ENCODE results near the gene ATXN7L3B. TPM values are rescaled to one million over a fixed set of nuclear protein-coding genes. Genes with fewer than 3 reads are reported as not detected.

ATXN7L3B gene
- total and polyA plus RNA-seq, 2 experiments from 2014 or later, result 14.0 to 40.8 TPM

DNA sequence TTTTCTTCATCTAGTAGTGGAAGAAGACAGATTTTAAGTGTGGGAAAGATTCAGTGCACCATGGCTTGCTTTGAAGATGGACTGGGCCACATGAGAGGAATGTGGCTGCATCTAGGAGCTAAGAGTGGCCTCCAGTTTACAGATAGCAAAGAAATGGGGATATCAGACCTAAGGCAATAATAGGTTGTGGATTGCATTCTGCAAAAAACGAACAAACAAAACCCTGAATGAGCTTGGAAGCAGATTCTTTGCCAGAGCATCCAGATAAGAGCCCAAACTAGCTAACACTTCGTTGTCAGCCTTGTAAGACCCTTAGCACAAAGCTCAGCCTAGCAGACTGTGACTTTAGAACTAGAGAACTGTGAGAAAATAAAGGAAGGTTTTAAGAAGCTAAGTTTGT lies 9.6 kb downstream of the ATXN7L3B start (continued):
- TF ChIP-seq, protein P1, sequence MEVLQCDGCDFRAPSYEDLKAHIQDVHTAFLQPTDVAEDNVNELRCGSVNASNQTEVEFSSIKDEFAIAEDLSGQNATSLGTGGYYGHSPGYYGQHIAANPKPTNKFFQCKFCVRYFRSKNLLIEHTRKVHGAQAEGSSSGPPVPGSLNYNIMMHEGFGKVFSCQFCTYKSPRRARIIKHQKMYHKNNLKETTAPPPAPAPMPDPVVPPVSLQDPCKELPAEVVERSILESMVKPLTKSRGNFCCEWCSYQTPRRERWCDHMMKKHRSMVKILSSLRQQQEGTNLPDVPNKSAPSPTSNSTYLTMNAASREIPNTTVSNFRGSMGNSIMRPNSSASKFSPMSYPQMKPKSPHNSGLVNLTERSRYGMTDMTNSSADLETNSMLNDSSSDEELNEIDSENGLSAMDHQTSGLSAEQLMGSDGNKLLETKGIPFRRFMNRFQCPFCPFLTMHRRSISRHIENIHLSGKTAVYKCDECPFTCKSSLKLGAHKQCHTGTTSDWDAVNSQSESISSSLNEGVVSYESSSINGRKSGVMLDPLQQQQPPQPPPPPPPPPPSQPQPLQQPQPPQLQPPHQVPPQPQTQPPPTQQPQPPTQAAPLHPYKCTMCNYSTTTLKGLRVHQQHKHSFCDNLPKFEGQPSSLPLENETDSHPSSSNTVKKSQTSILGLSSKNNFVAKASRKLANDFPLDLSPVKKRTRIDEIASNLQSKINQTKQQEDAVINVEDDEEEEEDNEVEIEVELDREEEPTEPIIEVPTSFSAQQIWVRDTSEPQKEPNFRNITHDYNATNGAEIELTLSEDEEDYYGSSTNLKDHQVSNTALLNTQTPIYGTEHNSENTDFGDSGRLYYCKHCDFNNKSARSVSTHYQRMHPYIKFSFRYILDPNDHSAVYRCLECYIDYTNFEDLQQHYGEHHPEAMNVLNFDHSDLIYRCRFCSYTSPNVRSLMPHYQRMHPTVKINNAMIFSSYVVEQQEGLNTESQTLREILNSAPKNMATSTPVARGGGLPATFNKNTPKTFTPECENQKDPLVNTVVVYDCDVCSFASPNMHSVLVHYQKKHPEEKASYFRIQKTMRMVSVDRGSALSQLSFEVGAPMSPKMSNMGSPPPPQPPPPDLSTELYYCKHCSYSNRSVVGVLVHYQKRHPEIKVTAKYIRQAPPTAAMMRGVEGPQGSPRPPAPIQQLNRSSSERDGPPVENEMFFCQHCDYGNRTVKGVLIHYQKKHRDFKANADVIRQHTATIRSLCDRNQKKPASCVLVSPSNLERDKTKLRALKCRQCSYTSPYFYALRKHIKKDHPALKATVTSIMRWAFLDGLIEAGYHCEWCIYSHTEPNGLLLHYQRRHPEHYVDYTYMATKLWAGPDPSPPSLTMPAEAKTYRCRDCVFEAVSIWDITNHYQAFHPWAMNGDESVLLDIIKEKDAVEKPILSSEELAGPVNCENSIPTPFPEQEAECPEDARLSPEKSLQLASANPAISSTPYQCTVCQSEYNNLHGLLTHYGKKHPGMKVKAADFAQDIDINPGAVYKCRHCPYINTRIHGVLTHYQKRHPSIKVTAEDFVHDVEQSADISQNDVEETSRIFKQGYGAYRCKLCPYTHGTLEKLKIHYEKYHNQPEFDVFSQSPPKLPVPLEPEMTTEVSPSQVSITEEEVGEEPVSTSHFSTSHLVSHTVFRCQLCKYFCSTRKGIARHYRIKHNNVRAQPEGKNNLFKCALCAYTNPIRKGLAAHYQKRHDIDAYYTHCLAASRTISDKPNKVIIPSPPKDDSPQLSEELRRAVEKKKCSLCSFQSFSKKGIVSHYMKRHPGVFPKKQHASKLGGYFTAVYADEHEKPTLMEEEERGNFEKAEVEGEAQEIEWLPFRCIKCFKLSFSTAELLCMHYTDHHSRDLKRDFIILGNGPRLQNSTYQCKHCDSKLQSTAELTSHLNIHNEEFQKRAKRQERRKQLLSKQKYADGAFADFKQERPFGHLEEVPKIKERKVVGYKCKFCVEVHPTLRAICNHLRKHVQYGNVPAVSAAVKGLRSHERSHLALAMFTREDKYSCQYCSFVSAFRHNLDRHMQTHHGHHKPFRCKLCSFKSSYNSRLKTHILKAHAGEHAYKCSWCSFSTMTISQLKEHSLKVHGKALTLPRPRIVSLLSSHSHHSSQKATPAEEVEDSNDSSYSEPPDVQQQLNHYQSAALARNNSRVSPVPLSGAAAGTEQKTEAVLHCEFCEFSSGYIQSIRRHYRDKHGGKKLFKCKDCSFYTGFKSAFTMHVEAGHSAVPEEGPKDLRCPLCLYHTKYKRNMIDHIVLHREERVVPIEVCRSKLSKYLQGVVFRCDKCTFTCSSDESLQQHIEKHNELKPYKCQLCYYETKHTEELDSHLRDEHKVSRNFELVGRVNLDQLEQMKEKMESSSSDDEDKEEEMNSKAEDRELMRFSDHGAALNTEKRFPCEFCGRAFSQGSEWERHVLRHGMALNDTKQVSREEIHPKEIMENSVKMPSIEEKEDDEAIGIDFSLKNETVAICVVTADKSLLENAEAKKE (CRISPR knock-in tag; IDR thresholded peaks at IDR 0.05), result no peak
- TF ChIP-seq, protein P2, sequence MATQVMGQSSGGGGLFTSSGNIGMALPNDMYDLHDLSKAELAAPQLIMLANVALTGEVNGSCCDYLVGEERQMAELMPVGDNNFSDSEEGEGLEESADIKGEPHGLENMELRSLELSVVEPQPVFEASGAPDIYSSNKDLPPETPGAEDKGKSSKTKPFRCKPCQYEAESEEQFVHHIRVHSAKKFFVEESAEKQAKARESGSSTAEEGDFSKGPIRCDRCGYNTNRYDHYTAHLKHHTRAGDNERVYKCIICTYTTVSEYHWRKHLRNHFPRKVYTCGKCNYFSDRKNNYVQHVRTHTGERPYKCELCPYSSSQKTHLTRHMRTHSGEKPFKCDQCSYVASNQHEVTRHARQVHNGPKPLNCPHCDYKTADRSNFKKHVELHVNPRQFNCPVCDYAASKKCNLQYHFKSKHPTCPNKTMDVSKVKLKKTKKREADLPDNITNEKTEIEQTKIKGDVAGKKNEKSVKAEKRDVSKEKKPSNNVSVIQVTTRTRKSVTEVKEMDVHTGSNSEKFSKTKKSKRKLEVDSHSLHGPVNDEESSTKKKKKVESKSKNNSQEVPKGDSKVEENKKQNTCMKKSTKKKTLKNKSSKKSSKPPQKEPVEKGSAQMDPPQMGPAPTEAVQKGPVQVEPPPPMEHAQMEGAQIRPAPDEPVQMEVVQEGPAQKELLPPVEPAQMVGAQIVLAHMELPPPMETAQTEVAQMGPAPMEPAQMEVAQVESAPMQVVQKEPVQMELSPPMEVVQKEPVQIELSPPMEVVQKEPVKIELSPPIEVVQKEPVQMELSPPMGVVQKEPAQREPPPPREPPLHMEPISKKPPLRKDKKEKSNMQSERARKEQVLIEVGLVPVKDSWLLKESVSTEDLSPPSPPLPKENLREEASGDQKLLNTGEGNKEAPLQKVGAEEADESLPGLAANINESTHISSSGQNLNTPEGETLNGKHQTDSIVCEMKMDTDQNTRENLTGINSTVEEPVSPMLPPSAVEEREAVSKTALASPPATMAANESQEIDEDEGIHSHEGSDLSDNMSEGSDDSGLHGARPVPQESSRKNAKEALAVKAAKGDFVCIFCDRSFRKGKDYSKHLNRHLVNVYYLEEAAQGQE (IDR thresholded peaks at IDR 0.05; ENCODE audit: unreplicated experiment), result no peak
- TF ChIP-seq ZNF331 (CRISPR knock-in tag; IDR thresholded peaks at IDR 0.05; ENCODE audit: low read depth) (no peak), POLR2AphosphoS5 (IDR thresholded peaks at IDR 0.05; ENCODE audit: low read depth) (no peak)

DNA sequence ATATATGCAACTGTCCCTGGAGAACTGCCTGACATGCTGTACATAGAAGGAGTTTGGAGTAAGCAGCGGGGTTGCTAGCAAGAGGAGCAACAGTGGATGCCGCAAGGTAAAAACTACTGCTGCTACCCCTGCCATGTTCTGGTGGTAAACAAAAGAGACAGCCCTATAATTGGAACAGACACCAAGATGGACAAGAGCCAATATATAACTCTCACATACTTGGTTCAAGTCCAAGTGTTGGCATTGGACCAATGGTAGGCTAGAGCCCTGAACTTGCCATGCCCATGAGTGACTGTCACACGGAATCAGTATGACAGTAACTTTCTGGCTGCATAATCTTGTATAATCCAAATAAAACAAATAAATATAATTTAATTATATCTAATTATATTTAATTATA lies 13.7 kb downstream of the ATXN7L3B start:
- DNase-seq (ENCODE audit: low spot score) (no peak), ATAC-seq (no peak)
- H3K9me2 ChIP-seq (ENCODE audit: insufficient read depth), result no peaks in the 10 kb centered on the region
- no peaks in the 10 kb centered on the region for H3F3A ChIP-seq (replicated peaks; ENCODE audit: low read depth)
- Mint-ChIP-seq H3K9me3 (no peaks in the 10 kb centered on the region), H3K4me3 (no peak overlapping the region), H3K27ac (no peak overlapping the region), H3K4me1 (no peaks in the 10 kb centered on the region), H3K36me3 (ENCODE audit: low read depth) (no peaks in the 10 kb centered on the region), H3K27me3 (ENCODE audit: insufficient read depth, low read depth, poor library complexity) (no peaks in the 10 kb centered on the region)
- no peak overlapping the region for H3K27ac ChIP-seq (ENCODE audit: low read depth)
- H3K79me2 ChIP-seq (replicated peaks; ENCODE audit: insufficient read depth), result no peaks in the 10 kb centered on the region
- H3K36me3 ChIP-seq (ENCODE audit: insufficient read depth), result no peaks in the 10 kb centered on the region
- H3K4me3 ChIP-seq, result no peak overlapping the region
- no peaks in the 10 kb centered on the region for H3K4me1 ChIP-seq (ENCODE audit: insufficient read depth)
- no peaks in the 10 kb centered on the region for H3K27me3 ChIP-seq (ENCODE audit: insufficient read depth)
- no peaks in the 10 kb centered on the region for H4K20me1 ChIP-seq (replicated peaks; ENCODE audit: insufficient read depth)
- H3K4me2 ChIP-seq, result no peak overlapping the region
- H2AFZ ChIP-seq, result no peak overlapping the region
- TF ChIP-seq EZH2 (IDR thresholded peaks at IDR 0.05; ENCODE audit: low read depth, unreplicated experiment) (no peak), JUNB (IDR thresholded peaks at IDR 0.05; ENCODE audit: unreplicated experiment) (no peak), POLR2AphosphoS5 (IDR thresholded peaks at IDR 0.05; ENCODE audit: low read depth) (no peak), NANOG (IDR thresholded peaks at IDR 0.05; ENCODE audit: borderline replicate concordance) (no peak), ZNF331 (CRISPR knock-in tag; IDR thresholded peaks at IDR 0.05; ENCODE audit: low read depth) (no peak), STAT1 (IDR thresholded peaks at IDR 0.05; ENCODE audit: unreplicated experiment) (no peak), ZNF114 (CRISPR knock-in tag; IDR thresholded peaks at IDR 0.05) (no peak), EZH2phosphoT487 (IDR thresholded peaks at IDR 0.05; ENCODE audit: unreplicated experiment) (no peak)
- TF ChIP-seq, protein P2 (IDR thresholded peaks at IDR 0.05; ENCODE audit: unreplicated experiment), result no peak
- TF ChIP-seq, protein P3, sequence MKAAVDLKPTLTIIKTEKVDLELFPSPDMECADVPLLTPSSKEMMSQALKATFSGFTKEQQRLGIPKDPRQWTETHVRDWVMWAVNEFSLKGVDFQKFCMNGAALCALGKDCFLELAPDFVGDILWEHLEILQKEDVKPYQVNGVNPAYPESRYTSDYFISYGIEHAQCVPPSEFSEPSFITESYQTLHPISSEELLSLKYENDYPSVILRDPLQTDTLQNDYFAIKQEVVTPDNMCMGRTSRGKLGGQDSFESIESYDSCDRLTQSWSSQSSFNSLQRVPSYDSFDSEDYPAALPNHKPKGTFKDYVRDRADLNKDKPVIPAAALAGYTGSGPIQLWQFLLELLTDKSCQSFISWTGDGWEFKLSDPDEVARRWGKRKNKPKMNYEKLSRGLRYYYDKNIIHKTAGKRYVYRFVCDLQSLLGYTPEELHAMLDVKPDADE (IDR thresholded peaks at IDR 0.05), result no peak

All from GM23338 (cell line).